Measurements from ENCODE around the gene KSR1.

DNA sequence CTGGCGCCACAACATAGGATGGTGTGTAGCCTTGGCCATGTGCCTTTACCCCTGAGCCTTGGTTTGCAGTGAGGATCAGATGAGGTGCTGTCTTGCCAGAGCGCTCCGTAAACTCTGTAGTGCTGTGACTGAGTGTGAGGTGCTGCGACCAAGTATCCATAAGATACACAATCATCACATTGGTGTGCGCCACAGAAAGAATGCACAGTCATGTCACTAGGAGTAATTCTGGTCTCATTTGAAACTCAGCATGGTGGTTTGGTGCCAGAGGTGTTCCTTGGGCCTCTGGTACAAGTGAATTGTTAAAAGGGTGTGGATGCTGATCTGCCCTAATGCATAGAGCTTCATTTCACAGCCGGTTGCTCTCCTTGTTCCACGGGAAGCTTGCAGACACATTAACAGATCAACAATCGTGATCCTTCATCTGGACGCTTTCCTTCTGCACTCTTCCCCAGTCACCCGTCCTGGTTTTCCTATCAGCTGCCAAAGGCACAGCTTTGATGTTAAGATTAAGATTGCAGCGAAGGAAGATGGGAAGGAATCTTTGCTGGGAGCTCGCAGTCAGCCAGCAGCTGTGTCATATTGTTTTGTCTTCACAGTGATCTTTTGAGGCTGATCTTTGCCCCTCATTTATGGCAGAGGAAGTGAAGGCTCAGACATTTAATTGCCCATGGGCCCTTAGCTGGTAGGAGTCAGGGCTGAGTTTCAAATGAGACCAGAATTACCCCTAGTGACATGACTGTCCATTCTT lies 79.1 kb downstream of the KSR1 start:
- TF ChIP-seq, protein P1, sequence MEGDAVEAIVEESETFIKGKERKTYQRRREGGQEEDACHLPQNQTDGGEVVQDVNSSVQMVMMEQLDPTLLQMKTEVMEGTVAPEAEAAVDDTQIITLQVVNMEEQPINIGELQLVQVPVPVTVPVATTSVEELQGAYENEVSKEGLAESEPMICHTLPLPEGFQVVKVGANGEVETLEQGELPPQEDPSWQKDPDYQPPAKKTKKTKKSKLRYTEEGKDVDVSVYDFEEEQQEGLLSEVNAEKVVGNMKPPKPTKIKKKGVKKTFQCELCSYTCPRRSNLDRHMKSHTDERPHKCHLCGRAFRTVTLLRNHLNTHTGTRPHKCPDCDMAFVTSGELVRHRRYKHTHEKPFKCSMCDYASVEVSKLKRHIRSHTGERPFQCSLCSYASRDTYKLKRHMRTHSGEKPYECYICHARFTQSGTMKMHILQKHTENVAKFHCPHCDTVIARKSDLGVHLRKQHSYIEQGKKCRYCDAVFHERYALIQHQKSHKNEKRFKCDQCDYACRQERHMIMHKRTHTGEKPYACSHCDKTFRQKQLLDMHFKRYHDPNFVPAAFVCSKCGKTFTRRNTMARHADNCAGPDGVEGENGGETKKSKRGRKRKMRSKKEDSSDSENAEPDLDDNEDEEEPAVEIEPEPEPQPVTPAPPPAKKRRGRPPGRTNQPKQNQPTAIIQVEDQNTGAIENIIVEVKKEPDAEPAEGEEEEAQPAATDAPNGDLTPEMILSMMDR (IDR thresholded peaks at IDR 0.05), result no peak
- no peak for TF ChIP-seq POLR2A (IDR thresholded peaks at IDR 0.05)

All from uterus (tissue), 2 donors.